Stomach (tissue), 4 donors: ENCODE data around the gene EEF2.

Experiments used
- EP300 ChIP-seq: sonication (generic); formaldehyde crosslinking; IDR thresholded peaks from one replicate; pipeline ENCODE4 v1.6.1; 2017; ENCODE audit warnings: antibody characterized with exemption
- POLR2A ChIP-seq, 4 donors: fragments of 450-650 bp; IDR thresholded peaks; one replicate each; pipeline ENCODE4 v1.6.1; 2016; ENCODE audit warnings: antibody characterized with exemption in 4 of 4, control low read depth in 2 of 4, mild to moderate bottlenecking in 1 of 4, moderate library complexity in 1 of 4
- POLR2AphosphoS5 ChIP-seq, 3 donors: sonication (generic); formaldehyde crosslinking; IDR thresholded peaks; one replicate each; pipeline ENCODE4 v1.6.1; 2016; ENCODE audit warnings: antibody characterized with exemption in 3 of 3
- TF ChIP-seq, protein P1 (sequence below), 7 experiments: fragments of 450-650 bp in 4 of 7; fragments of 200-600 bp in 3 of 7; sonication (generic) in 3 of 7; IDR thresholded peaks; one replicate each; pipeline ENCODE4 v1.5.1; 2016 to 2019; ENCODE audit warnings: antibody characterized with exemption in 7 of 7, control low read depth in 2 of 7, mild to moderate bottlenecking in 1 of 7

DNA sequence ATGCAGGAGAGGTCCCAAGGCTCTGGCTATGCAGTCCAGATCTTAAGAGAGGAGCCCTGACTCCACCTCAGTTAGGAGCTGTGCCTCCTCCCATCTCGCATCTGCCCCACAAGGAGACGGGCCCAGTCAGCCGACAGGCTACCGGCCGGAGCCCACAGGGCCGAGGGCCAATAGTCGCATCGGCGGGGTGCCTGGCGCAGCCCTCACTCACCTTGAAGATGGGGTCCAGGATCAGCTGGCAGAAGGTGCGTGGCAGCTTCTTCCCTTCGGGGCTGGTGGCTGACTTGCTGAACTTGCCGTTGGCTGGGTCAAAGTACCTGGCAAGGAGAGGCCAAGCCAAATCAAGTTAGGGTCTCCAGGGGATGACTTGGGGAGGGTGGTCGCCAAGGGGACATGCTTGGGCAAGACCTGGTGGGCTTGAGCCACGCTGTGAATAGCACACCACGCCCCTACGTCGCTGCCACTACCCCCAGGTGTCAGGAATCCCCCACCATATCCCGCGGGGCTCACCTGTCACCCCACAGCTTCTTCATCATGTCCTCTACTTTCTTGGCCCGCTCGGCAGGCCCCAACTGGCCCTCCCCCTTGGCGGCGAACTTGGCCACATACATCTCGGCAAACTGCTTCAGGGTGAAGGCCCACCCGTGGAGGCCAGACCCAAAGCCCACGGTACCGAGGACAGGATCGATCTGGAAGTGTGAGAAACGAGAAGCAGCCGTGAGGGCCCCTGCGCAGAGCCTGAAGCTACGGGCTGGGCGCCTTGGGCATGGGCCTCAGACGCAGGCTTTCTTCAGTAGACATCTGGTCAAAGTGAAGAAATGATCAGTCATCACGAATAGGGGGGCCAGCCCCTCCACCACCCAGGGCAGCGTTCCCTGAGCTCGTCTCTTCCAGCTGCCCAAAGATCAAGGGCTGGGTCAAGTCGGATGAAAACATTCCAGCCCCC, 3.3 kb downstream of the EEF2 start:
- TF ChIP-seq POLR2AphosphoS5 (IDR thresholded peaks at IDR 0.05): no peak
- TF ChIP-seq, protein P1, sequence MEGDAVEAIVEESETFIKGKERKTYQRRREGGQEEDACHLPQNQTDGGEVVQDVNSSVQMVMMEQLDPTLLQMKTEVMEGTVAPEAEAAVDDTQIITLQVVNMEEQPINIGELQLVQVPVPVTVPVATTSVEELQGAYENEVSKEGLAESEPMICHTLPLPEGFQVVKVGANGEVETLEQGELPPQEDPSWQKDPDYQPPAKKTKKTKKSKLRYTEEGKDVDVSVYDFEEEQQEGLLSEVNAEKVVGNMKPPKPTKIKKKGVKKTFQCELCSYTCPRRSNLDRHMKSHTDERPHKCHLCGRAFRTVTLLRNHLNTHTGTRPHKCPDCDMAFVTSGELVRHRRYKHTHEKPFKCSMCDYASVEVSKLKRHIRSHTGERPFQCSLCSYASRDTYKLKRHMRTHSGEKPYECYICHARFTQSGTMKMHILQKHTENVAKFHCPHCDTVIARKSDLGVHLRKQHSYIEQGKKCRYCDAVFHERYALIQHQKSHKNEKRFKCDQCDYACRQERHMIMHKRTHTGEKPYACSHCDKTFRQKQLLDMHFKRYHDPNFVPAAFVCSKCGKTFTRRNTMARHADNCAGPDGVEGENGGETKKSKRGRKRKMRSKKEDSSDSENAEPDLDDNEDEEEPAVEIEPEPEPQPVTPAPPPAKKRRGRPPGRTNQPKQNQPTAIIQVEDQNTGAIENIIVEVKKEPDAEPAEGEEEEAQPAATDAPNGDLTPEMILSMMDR (IDR thresholded peaks at IDR 0.05): no peak
- TF ChIP-seq EP300: no peak
- no peak for TF ChIP-seq POLR2A (IDR thresholded peaks at IDR 0.05)
